Fibroblast of lung (primary cell): ENCODE measurements around the gene LAPTM4A.

Experiments used
- EZH2 ChIP-seq: IDR thresholded peaks from 2 replicates; pipeline ENCODE4 v1.5.1; 2012; ENCODE audit warnings: low read length, control low read depth, mild to moderate bottlenecking; ENCODE audit errors: missing control alignments
- TF ChIP-seq, protein P1 (sequence below), 2 donors: IDR thresholded peaks in 1 of 2; conservative IDR thresholded peaks in 1 of 2; 1 replicate in 1 of 2; 2 replicates in 1 of 2; pipeline ENCODE4 v1.5.1; 2011 to 2012; ENCODE audit warnings: low read length in 2 of 2, control low read depth in 1 of 2, inconsistent platforms in 1 of 2, low read depth in 1 of 2, mild to moderate bottlenecking in 1 of 2

DNA sequence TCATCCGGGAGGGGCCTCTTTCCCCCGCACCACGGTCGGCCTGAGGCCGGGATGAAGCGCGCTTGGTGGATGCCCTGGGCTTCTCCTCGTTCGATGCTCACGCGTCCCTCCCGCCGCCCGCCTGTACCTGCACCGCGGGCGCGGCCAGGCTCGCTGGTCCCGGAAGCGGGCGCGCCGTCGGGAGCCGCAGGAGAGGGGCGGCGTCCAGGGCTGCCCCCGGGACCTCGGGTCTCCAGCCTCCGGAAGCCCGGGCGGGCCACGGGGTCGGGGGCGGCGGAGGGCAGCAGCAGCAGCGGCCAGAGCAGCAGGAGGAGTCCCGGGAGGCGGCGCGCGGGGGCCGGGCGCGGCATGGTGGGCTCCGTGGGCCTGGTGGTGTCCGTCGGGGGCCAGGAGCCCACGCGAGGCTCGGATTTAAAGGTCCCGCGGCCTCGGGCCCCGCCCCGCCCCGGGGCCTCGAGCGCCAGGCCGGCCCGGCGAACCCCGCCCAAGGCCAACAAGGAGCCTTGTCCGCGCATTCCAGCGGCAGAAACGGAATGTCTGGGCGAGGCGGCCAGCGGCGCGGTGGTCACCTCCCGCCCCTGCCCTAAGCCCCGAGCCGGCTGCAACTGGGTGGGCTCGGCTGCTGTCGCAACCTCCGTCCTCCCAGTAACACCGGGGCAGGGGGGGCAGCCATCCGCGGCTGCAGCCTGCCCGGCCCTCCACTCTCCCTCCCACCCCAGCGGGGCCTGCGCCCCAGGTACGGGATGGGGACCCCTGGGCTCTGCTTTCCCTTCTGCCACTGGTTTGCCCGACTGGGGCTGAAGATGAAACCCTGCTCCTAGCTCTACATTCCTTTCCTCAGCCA lies 38.9 kb downstream of the LAPTM4A start, which contains the start of gene MATN3:
- TF ChIP-seq EZH2: no peak
- TF ChIP-seq, protein P1, sequence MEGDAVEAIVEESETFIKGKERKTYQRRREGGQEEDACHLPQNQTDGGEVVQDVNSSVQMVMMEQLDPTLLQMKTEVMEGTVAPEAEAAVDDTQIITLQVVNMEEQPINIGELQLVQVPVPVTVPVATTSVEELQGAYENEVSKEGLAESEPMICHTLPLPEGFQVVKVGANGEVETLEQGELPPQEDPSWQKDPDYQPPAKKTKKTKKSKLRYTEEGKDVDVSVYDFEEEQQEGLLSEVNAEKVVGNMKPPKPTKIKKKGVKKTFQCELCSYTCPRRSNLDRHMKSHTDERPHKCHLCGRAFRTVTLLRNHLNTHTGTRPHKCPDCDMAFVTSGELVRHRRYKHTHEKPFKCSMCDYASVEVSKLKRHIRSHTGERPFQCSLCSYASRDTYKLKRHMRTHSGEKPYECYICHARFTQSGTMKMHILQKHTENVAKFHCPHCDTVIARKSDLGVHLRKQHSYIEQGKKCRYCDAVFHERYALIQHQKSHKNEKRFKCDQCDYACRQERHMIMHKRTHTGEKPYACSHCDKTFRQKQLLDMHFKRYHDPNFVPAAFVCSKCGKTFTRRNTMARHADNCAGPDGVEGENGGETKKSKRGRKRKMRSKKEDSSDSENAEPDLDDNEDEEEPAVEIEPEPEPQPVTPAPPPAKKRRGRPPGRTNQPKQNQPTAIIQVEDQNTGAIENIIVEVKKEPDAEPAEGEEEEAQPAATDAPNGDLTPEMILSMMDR (conservative IDR thresholded peaks at IDR 0.05 in 1 of 2, IDR thresholded peaks at IDR 0.05 in 1 of 2; ENCODE audit: low read depth in 1 of 2, low read length in 2 of 2): no peak
